ENCODE results near the gene RPS21.

Gene RPS21

DNA sequence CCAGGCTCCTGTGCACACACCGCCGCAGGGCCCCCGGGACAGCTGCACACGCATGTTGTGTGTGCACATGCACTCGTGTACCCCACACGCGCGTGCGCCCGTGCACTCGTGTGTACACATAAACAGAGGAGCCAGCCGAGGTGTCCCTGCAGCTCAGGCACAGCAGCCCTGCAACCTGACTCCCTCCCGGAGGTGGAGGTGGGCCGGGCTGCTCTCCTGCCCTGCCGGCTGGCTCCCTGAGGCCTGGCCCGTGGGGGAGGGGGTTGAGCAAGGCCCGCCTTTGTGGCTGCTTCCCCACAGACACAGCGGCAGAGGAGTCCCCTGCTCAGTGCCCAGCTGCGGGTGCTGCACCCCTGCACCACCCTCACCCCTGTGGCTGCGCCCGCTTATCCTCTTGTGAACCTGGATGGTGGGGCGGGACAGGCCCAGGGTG, 39.8 kb downstream of the RPS21 start:
- no peak for DNase-seq (ENCODE audit: low read depth)

DNA sequence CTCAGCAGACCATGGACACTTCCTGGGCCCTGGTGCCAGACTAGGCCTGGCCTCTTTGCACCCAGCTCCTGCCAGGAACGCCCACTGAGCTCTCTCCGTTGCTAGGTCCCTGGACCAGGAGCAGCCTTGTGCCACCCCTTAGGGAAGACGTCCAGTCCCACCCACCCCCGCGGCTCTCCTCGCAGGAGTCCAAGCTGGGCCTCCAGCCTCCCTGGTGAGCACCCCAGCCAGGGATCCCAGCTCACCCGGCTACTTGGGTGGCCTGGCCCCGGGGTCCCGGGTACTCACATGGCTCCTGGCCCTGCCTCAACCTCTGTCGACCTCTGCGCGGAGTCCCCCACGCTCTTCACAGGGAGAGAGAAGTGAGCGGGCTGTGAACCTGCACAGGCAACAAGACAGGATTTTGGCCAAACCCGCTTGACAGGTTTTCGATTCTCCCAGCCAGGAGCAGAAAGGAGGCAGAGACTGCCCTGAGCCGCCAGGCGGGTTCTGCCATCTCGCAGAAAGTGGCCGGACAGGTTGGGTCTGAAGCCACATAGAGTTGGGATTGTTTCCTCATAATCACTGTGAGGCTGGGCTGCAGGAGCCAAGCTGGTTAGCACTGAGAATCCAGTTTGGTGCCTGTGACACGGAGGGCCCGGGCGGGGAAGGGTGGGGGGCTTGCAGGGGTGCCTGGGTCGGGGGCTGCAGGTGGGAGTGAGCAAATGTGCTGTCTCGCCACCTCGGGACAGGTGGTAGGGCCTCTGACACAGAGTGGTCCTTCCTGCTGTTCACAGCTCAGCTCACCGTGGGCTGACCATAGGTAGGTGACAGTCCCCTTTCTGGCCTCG, 40.5 kb downstream of the RPS21 start, which contains the start of gene RBBP8NL:
Gene RBBP8NL (minus strand): TSS at position 368 of the 830 bp plus-strand sequence. CDS start 7,892 bp downstream, outside the sequence.
- DNase-seq (ENCODE audit: low read depth): no peak

DNA sequence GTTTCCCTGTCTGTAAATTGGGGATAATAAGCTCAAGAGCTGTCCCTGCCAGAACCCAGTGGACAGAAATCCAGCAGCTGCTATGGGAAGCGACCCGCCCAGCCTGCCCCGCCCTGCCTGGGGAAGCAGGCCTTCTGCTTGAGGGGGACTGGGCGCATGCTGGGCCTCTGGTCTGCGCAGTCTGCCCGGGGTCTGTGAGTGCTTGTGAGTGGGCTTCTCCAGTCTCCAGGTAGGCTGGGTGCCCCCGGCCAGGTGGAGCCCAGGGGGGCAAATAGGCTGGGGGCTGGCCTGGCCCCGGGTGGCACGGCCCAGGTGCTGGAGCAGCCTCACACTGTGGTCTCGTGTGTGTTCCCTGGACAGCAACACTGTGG, 41.1 kb downstream of the RPS21 start:
- DNase-seq (ENCODE audit: low read depth): no peak

DNA sequence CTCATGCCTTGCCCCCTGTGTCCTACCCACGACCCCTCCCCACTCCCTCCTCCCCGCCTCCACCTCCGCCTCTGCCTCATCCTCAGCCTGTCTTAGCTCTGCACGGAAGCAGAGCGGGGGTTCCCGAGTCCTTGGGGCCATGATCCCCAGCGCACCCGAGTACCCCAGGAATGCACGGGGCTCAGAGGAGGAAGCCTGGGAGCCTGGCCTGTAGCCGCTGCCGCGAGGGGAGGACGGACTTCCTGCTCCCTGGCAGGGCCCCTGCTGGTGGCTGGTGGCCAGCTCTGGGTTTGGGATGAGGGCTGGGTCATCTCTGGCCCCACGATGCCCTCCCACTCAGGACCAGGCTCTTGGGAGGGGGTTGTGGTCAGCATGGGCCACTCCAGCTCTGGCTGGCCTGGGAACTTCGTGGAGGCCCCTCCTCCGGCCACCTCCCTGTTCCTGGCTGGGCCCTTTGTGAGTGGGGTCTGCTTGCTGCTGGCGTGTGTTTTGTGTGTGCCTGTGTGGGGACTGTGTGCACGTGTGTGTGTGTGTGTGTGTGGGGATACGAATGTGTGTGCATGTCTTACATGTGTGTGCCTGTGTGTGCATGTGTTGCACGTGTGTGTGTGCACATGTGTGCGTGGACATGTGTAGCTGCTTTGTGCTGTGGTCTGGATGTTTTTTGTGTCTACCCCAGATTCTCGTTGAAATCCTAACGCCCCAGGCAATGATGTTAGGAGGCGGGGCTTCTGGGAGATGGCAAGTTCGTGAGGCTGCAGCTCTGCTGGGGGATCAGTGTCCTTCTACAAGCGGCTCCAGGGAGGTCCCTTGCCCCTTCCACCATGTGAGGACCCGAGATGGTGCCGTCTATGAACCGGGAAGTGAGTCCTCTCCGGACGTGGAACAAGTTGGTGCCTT, 41.7 kb downstream of the RPS21 start:
- no peak for DNase-seq (ENCODE audit: low read depth)

DNA sequence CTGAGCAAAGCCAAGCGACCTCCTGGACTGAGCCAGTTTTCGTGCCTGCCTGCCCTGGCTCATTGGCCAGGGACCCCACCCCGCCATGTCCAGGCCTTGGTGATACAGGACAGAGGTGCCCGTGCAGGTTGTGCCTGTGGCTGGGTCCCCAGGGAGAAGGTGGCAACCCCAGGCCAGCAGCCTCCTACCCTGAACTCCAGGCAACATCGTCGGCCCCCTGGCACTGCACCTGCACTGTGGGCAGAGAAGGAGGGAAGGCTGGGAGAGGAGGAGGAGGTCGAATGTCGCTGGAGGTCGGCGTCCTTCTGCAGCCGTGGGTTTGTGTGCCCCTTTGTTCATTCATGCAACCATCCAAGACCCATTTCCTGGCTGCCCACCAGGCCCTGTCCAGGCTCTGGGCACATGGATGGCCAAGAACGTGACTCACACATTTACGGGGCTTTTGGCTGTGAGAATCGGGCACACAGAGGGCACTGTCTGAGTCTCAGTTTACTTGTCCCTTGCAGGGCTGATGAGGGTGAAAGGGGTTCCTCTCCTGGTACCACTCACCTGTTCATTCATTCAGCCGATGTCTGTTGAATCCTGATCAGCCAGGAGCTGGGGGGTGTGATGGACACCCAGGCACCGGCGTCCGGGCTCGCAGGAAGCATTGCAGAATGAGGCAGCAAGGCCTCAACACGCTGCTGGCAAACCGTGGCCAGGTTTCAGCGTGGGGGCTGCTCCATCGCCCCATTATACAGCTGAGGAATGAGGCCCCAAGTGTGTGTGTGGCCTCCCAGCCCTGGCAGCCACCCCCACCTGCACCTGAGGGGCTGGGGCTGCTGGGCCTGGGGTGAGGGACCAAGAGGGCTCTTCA, 42.8 kb downstream of the RPS21 start:
- no peak for DNase-seq (ENCODE audit: low read depth)

DNA sequence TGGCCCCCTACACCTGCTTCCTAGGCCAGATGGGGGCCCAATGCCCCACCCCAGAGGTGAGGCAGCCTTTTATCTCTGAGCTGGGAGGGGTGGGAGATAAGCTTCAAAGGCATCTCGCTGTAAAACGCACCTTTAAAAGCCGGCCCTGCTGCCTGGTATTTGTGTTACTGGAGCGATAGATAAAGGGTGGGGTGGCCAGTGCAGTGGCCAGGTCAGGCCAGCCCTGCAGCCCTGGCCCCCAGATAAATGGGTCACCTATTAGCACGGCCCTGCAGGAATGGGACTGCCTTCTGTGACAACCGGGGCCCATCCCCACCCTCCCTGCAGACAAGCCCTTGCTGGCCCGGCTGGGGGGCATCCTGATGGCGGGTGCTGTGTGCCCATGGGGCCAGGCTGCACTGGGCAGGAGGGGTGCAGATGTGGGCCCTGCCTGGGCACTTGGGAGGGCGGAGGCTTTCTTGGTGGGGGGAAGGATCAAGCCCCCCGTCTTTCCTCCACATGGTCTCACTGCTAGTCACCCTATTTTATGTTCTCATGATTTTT, 43.5 kb downstream of the RPS21 start:
- DNase-seq (ENCODE audit: low read depth): no peak

DNA sequence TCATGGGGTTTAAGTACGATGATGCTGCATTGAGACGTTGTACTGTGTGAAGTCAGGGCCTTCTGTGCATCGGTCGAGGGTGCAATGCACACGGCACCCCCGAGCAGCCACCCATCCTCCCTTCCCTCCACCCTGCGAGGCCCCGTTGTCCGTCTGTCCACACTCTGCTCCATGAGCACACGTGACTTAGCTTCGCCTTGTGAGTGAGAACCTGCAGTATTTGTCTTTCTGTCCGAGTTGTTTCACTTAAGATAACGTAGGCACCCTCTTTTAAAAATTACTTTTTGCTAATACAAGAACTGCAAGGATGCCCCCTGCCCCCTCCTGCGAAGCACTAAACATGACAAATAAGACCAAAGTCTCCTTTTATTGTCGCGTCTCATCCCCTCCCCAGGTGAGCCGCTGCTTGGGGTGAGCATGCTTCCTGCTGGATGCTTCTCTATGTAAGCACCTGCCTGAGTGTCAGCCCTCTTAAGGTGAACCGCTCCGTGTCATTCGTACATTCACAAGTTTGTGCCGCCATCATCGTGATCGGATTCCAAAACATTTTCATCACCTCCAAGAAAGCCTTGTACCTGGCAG, 44.1 kb downstream of the RPS21 start:
- DNase-seq (ENCODE audit: low read depth): no peak

DNA sequence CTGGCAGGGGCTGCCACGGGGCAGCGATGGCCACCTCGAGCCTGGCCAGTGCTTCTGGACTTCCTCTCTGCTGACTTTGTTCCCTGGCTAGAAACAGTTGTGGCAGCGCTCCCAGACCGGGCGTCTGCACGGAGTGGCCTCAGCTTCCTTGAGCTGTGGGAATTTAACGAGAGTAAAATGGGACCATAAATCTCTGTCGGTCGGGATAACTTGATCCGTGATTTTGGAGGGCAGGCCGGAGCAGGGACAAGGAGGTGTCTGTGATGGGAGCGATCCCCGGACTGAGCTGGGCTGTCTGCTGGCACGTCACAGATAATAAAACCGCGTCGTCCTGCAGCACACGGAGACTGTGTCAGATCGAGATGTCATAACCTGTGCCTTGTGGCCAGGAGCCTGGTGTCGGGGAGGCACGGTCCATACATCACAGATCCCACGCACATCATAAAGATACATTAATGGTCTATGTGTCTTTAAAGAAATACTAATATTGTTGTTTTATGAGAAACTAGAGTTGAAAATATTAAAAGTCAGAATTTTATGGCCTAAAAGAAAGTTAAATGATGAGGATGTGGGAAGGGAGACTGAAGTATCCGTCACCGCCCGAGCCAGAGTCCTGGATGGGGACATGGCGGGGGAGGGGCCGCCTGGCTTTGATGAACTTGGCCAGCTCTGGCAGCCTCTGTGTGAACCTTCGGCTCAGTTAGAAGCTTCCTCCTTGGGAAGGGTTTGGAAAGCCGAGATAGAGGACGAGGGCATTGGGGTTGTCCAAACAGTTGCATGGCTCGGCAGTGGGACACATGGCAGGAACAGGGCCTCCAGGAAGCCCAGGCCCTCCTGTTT, 47.0 kb downstream of the RPS21 start:
- DNase-seq (ENCODE audit: low read depth): no peak

DNA sequence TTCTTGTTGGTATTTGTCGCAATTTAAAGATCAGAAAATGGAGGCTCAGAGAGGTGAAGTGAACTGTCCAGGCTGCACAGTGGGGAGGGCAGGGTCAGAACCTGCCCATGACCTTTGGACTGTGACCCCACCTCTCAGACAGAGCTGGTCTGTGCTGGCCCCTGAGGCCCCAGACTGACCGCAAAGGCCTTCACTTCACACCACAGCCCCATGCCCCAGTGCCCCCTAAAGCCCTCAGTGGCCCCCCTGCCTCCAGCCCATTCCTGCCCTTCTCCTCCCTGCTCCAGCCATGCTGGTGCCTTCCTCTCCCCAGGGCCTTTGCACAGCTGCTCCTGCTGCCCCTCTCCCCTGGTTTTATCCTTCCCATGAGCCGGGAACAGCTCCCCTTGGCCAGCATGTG, 49.8 kb downstream of the RPS21 start:
- DNase-seq (ENCODE audit: low read depth): no peak

DNA sequence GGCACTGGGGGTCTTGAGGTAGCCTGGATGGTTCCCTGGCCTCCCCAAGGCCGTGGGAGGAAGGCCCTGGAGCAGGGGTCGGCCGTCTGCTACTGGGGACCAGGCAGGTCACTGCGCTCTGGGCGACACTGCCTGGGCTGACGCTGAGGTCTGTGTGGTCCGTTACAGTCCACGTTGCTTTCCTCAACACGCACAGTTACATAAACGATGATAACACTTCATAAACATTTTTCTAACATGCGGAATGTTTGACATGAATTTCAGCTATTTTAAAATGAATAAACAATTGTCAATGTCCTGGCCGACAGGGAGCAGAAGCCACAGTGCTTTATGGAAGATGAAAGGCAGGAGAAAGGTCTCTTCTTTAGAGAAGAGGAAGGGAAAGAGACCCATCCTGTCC, 50.6 kb downstream of the RPS21 start:
- DNase-seq (ENCODE audit: low read depth): no peak

DNA sequence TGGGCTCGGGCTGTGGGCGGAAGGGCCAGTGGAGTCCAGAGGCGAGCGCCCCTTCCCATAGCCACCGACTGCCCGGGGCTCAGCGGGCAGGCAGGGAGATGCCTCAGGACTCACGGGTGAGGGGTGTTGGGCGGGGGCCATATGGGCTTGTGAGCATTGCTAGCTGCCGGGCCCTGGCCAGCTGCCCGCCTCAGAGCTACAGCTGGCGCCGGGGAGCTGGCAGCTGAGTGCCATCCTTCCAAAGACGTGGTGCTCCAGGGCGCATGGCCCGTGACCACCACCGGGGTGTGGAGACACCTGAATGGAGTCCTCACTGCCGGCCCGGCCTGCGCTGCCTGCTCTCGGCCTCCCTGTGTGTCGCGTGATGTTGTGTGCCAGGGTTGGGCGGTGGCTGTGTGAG, 51.0 kb downstream of the RPS21 start:
- DNase-seq (ENCODE audit: low read depth): no peak

Data from non-pigmented ciliary epithelial cell (primary cell).